Heart left ventricle (tissue), 16 donors: ENCODE measurements around the gene WIPF1. TPM values are rescaled to one million over a fixed set of nuclear protein-coding genes. Genes with fewer than 3 reads are reported as not detected.

Experiments used
- ATAC-seq, 4 donors: fragments of 200-7000 bp; cut with Tn5 transposase; one replicate each; pipeline ENCODE4 v1.9.1; 2020 to 2022; ENCODE audit warnings: moderate library complexity in 4 of 4, mild to moderate bottlenecking in 3 of 4, moderate number of reproducible peaks in 1 of 4
- DNase-seq, 5 donors: peaks; one replicate each; pipeline ENCODE4 v3.0.0-alpha.2; 2020
- H3K27ac ChIP-seq, 12 donors: fragments of 200-600 bp; sonication (generic) in 4 of 12; one replicate each; pipeline versions ENCODE4 v1.5.0 to v1.8.0; 2016 to 2022; ENCODE audit warnings: mild to moderate bottlenecking in 2 of 12
- H3K27me3 ChIP-seq, 9 donors: fragments of 200-600 bp; sonication (generic) in 2 of 9; one replicate each; pipeline versions ENCODE4 v1.5.1 to v1.8.0; 2016 to 2022; ENCODE audit warnings: mild to moderate bottlenecking in 3 of 9
- H3K36me3 ChIP-seq, 9 donors: fragments of 200-600 bp; sonication (generic) in 2 of 9; one replicate each; pipeline versions ENCODE4 v1.5.0 to v1.8.0; 2018 to 2022; ENCODE audit warnings: mild to moderate bottlenecking in 2 of 9
- H3K4me1 ChIP-seq, 12 donors: fragments of 200-600 bp; sonication (generic) in 4 of 12; one replicate each; pipeline versions ENCODE4 v1.5.0 to v1.8.0; 2016 to 2022; ENCODE audit warnings: mild to moderate bottlenecking in 3 of 12
- H3K4me3 ChIP-seq, 12 donors: fragments of 200-600 bp; sonication (generic) in 4 of 12; one replicate each; pipeline versions ENCODE4 v1.5.0 to v1.8.0; 2017 to 2022; ENCODE audit warnings: mild to moderate bottlenecking in 9 of 12, moderate library complexity in 4 of 12
- H3K9me3 ChIP-seq, 12 donors: fragments of 200-600 bp; sonication (generic) in 4 of 12; one replicate each; pipeline versions ENCODE4 v1.5.0 to v1.8.0; 2016 to 2022; ENCODE audit warnings: mild to moderate bottlenecking in 1 of 12
- POLR2A ChIP-seq, 2 donors: fragments of 450-650 bp; IDR thresholded peaks; one replicate each; pipeline ENCODE4 v1.6.1; 2017; ENCODE audit warnings: antibody characterized with exemption in 2 of 2, mild to moderate bottlenecking in 2 of 2, moderate library complexity in 2 of 2
- WGBS, 4 donors: extraction: QIAGEN DNeasy Blood & Tissue Kit in 2 of 4; methylation state at CpG; one replicate each; pipeline versions ENCODE4 v1.1.5 to v1.1.7; 2013 to 2018; 5-methylcytosine and 5-hydroxymethylcytosine counted together
- intact Hi-C, 10 donors: fragments of 100-400 bp; cut with DNase I; formaldehyde crosslinking; loops; one replicate each; pipeline versions ENCODE4 v1.11.1 to v1.14.2; 2022
- polyA plus RNA-seq, 2 donors: library from polyadenylated mRNA; stranded (reverse); fragments of 200-250 nt; gene quantifications; one replicate each; pipeline ENCODE4 v1.2.3, GENCODE V29; 2013
- total RNA-seq, 9 donors: library from RNA; depleted of rRNA in 2 of 9; stranded (reverse); fragments of >200 nt in 2 of 9; fragmentation: NEBNext Ultra II Directional in 3 of 9; extraction: Animal tissue kit (Norgen Biotek cat#: 25700) in 3 of 9; gene quantifications; one replicate each; pipeline versions ENCODE4 v1.1.0 to v1.2.4, GENCODE V29; 2016 to 2023
- TF ChIP-seq, protein P1 (sequence below), 12 donors: fragments of 200-600 bp; sonication (generic) in 4 of 12; IDR thresholded peaks; one replicate each; pipeline versions ENCODE4 v1.5.0 to v1.8.0; 2018 to 2022; ENCODE audit warnings: antibody characterized with exemption in 12 of 12, mild to moderate bottlenecking in 5 of 12
- donor health status: ischemic (EF 13 %, LVEDD 7.1; RV severe dilation, severe dysfunction).
- donor health status: healthy with polysubstance abuse.
- donor health status: DM: no; HTN: yes; CAD: no.
- donor health status: DM: no; HTN: no; CAD: no.
- donor health status: ischemic (EF 25% LVEDD 6.9; RV normal size, moderate dysfunction).
- donor health status: ischemic (EF 25% LVEDD 5.7; RV mildly dilated, moderate dysfunction).
- donor health status: healthy.
- donor health status: DM: yes; HTN: yes; CAD: no.
- donor health status: ischemic (EF 35%, LVEDD 5.7; RV mildly dilated, moderate dysfunction).
- donor health status: nonischemic (EF 11% LVEDD 7.7; RV severe dilation, severe dysfunction).
- donor health status: DM: yes; HTN: yes; CAD: no.
- donor health status: PGD.
- donor health status: ischemic (EF 29% LVEDD 5.4; RV normal size, mild dysfunction).
- donor health status: nonischemic (EF 23%, LVEDD 6.1; RV moderate dilation, normal function).

The WIPF1 gene
- total and polyA plus RNA-seq, 11 donors, result 9.7 to 73.2 (median 13.9) TPM

GRCh38 chr2:174588463-174588862 is 9.1 kb downstream of the WIPF1 start:
- WGBS, 4 donors, result 86 to 96% (median 91%) methylated on average over 2 of the region's 2 CpGs
- H3K4me3 ChIP-seq, result no peak overlapping the region

GRCh38 chr2:174587579-174587978 is 10.0 kb downstream of the WIPF1 start:
- Histone ChIP-seq H3K36me3 (peaks cover 0 to 47% (median 23%) of the 10 kb centered on the region in 9 donors), H3K27me3 (no peaks in the 10 kb centered on the region), H3K4me1 (peaks cover 0 to 93% (median 6%) of the 10 kb centered on the region in 12 donors), H3K27ac (peak overlapping the region in 1 of 12 donors; percentile 38), H3K4me3 (no peak overlapping the region), H3K9me3 (no peaks in the 10 kb centered on the region)
- no peak for DNase-seq
- 80 to 92% (median 90%) methylated on average over 4 of the region's 4 CpGs for WGBS, 4 donors
- intact Hi-C loops, result no loop called here
- TF ChIP-seq, protein P1, sequence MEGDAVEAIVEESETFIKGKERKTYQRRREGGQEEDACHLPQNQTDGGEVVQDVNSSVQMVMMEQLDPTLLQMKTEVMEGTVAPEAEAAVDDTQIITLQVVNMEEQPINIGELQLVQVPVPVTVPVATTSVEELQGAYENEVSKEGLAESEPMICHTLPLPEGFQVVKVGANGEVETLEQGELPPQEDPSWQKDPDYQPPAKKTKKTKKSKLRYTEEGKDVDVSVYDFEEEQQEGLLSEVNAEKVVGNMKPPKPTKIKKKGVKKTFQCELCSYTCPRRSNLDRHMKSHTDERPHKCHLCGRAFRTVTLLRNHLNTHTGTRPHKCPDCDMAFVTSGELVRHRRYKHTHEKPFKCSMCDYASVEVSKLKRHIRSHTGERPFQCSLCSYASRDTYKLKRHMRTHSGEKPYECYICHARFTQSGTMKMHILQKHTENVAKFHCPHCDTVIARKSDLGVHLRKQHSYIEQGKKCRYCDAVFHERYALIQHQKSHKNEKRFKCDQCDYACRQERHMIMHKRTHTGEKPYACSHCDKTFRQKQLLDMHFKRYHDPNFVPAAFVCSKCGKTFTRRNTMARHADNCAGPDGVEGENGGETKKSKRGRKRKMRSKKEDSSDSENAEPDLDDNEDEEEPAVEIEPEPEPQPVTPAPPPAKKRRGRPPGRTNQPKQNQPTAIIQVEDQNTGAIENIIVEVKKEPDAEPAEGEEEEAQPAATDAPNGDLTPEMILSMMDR (IDR thresholded peaks at IDR 0.05), result no peak
- no peak for TF ChIP-seq POLR2A (IDR thresholded peaks at IDR 0.05)
- peak in 1 of 4 donors; percentile 48 for ATAC-seq

More at GRCh38 chr2:174588463-174588862, 9.1 kb downstream of the WIPF1 start:
- Histone ChIP-seq H3K36me3 (peaks cover 0 to 38% (median 14%) of the 10 kb centered on the region in 9 donors), H3K4me1 (peaks cover 0 to 93% (median 9%) of the 10 kb centered on the region in 12 donors), H3K27me3 (no peaks in the 10 kb centered on the region), H3K27ac (peak overlapping the region in 3 of 12 donors; percentile 20 to 92 (median 36)), H3K9me3 (no peaks in the 10 kb centered on the region)
- intact Hi-C loops, result no loop called here
- no peak for DNase-seq
- ATAC-seq, result peak in 3 of 4 donors; percentile 42 to 52 (median 50)
- TF ChIP-seq POLR2A (IDR thresholded peaks at IDR 0.05), result no peak
- TF ChIP-seq, protein P1 (IDR thresholded peaks at IDR 0.05), result no peak

- intact Hi-C loops, result no loop called here
- no peak for DNase-seq
- no peak for ATAC-seq
- Histone ChIP-seq H3K36me3 (peaks cover 0 to 56% (median 24%) of the 10 kb centered on the region in 9 donors), H3K4me1 (peaks cover 0 to 93% (median 6%) of the 10 kb centered on the region in 12 donors), H3K9me3 (no peaks in the 10 kb centered on the region), H3K27me3 (no peaks in the 10 kb centered on the region), H3K4me3 (no peak overlapping the region), H3K27ac (peak overlapping the region in 1 of 12 donors; percentile 7)
- 88 to 91% (median 89%) methylated on average over 12 of the region's 12 CpGs for WGBS, 4 donors
- TF ChIP-seq POLR2A (IDR thresholded peaks at IDR 0.05), result no peak
- TF ChIP-seq, protein P1 (IDR thresholded peaks at IDR 0.05), result no peak
Observed at GRCh38 chr2:174586418-174587295, 10.9 kb downstream of the WIPF1 start.

- Histone ChIP-seq H3K9me3 (no peaks in the 10 kb centered on the region), H3K4me1 (peaks cover 0 to 94% (median 6%) of the 10 kb centered on the region in 12 donors), H3K27me3 (no peaks in the 10 kb centered on the region), H3K4me3 (no peak overlapping the region), H3K27ac (no peak overlapping the region), H3K36me3 (peaks cover 0 to 65% (median 27%) of the 10 kb centered on the region in 9 donors)
- no peak for DNase-seq
- intact Hi-C loops, result no loop called here
- ATAC-seq, result no peak
- TF ChIP-seq, protein P1 (IDR thresholded peaks at IDR 0.05), result no peak
- no peak for TF ChIP-seq POLR2A (IDR thresholded peaks at IDR 0.05)
- WGBS, 4 donors, result 89 to 92% (median 91%) methylated on average over 9 of the region's 9 CpGs
Observed at GRCh38 chr2:174585657-174586252, 11.8 kb downstream of the WIPF1 start.
